Measurements from ENCODE around the gene FBXL20. TPM values are rescaled to one million over a fixed set of nuclear protein-coding genes. Genes with fewer than 3 reads are reported as not detected.

FBXL20 gene
- polyA plus RNA-seq, 1 of the 3 experiments (the other 2 are of a cell fraction), result 2.2 TPM

GRCh38 chr17:39246274-39246673 is 155.2 kb downstream of the FBXL20 start:
- H4K20me1 ChIP-seq (ENCODE audit: insufficient read depth), result no peaks in the 10 kb centered on the region
- no peak overlapping the region for H3K27ac ChIP-seq (ENCODE audit: low read depth in 2 of 2, low read length in 1 of 2)
- H3K4me3 ChIP-seq (ENCODE audit: low read depth in 2 of 2, low read length in 1 of 2), result no peak overlapping the region
- peaks cover 0 to 2% of the 10 kb centered on the region in 2 experiments; a peak in 1 of 4 replicates for H3K4me1 ChIP-seq (ENCODE audit: control insufficient read depth in 1 of 2, insufficient read depth in 2 of 2, low read depth in 1 of 2, low read length in 1 of 2)
- no peak overlapping the region for H3K4me2 ChIP-seq
- H3K79me2 ChIP-seq (ENCODE audit: insufficient read depth), result no peaks in the 10 kb centered on the region
- H3K9me3 ChIP-seq, result no peaks in the 10 kb centered on the region
- CTCF ChIA-PET, result interaction anchor here (0.8 to 22.6 kb wide), 9 partner anchors 9 to 264 kb away, joined by 3 to 781 read pairs (median 22); partner anchors contain the start of genes CACNB1, RPL19 and STAC2
- no peak for TF ChIP-seq ZBTB33 (IDR thresholded peaks at IDR 0.05; ENCODE audit: borderline replicate concordance, low read depth)
- TF ChIP-seq EP300 (IDR thresholded peaks at IDR 0.05; ENCODE audit: borderline replicate concordance in 1 of 2, low read depth in 1 of 2, low read length in 1 of 2), result no peak
- TF ChIP-seq RXRA (IDR thresholded peaks at IDR 0.05; ENCODE audit: borderline replicate concordance, low read depth), result no peak
- no peak for TF ChIP-seq TAF1 (IDR thresholded peaks at IDR 0.05; ENCODE audit: borderline replicate concordance, low read depth, low read length)
- TF ChIP-seq RCOR1 (IDR thresholded peaks at IDR 0.05; ENCODE audit: low read length), result no peak
- TF ChIP-seq MEF2A (IDR thresholded peaks at IDR 0.05; ENCODE audit: borderline replicate concordance, low read depth), result no peak
- TF ChIP-seq GATA2 (CRISPR knock-in tag; IDR thresholded peaks at IDR 0.05), result no peak
- POLR2A ChIA-PET, result interaction anchor here (0.6 to 2.4 kb wide), 4 partner anchors 14 to 103 kb away, joined by 3 to 19 read pairs (median 4); partner anchors contain the start of gene RPL19
- no peak overlapping the region for H2AFZ ChIP-seq (ENCODE audit: low read depth)
- DNase-seq, result no peak
- H3K9me2 ChIP-seq, result no peaks in the 10 kb centered on the region
- no peaks in the 10 kb centered on the region for H3K27me3 ChIP-seq (ENCODE audit: insufficient read depth)
- no peak overlapping the region for H3K9ac ChIP-seq
- whole genome bisulfite sequencing (ENCODE audit: low lambda C conversion rate), result 68% methylated on average over 3 of the region's 3 CpGs
- H3F3A ChIP-seq (replicated peaks; ENCODE audit: insufficient read depth), result no peaks in the 10 kb centered on the region
- H3K36me3 ChIP-seq (replicated peaks in 1 of 2; ENCODE audit: control insufficient read depth in 1 of 2, insufficient read depth in 2 of 2, low read length in 1 of 2), result no peaks in the 10 kb centered on the region

- Histone ChIP-seq H3K79me2 (ENCODE audit: insufficient read depth) (no peaks in the 10 kb centered on the region), H3K9me3 (no peaks in the 10 kb centered on the region), H3K9me2 (no peaks in the 10 kb centered on the region), H3K27me3 (ENCODE audit: insufficient read depth) (no peaks in the 10 kb centered on the region), H3F3A (replicated peaks; ENCODE audit: insufficient read depth) (no peaks in the 10 kb centered on the region), H3K27ac (ENCODE audit: low read depth in 2 of 2, low read length in 1 of 2) (no peak overlapping the region), H3K4me2 (no peak overlapping the region), H4K20me1 (ENCODE audit: insufficient read depth) (no peaks in the 10 kb centered on the region), H3K36me3 (replicated peaks in 1 of 2; ENCODE audit: control insufficient read depth in 1 of 2, insufficient read depth in 2 of 2, low read length in 1 of 2) (no peaks in the 10 kb centered on the region), H3K4me3 (ENCODE audit: low read depth in 2 of 2, low read length in 1 of 2) (no peak overlapping the region; a peak in 1 of 4 replicates), H2AFZ (ENCODE audit: low read depth) (no peak overlapping the region), H3K4me1 (ENCODE audit: control insufficient read depth in 1 of 2, insufficient read depth in 2 of 2, low read depth in 1 of 2, low read length in 1 of 2) (peaks cover 0 to 2% of the 10 kb centered on the region in 2 experiments; a peak in 1 of 4 replicates), H3K9ac (no peak overlapping the region)
- WGBS (ENCODE audit: low lambda C conversion rate), result 53% methylated on average over 6 of the region's 6 CpGs
- ChIA-PET CTCF (interaction anchor here (0.5 to 22.6 kb wide), 36 partner anchors 10 to 862 kb away, joined by 3 to 781 read pairs (median 3); partner anchors contain the start of genes CACNB1, PLXDC1, RPL19 and STAC2), POLR2A (interaction anchor here (0.6 to 2.4 kb wide), 5 partner anchors 38 to 232 kb away, joined by 3 to 19 read pairs (median 3); partner anchors contain the start of gene RPL19)
- DNase-seq, result peak; percentile 80
- TF ChIP-seq PBX3 (IDR thresholded peaks at IDR 0.05) (no peak), USF2 (IDR thresholded peaks at IDR 0.05; ENCODE audit: borderline replicate concordance, low read depth, low read length) (no peak), EP300 (IDR thresholded peaks at IDR 0.05; ENCODE audit: borderline replicate concordance in 1 of 2, low read depth in 1 of 2, low read length in 1 of 2) (no peak), TEAD4 (IDR thresholded peaks at IDR 0.05; ENCODE audit: borderline replicate concordance, insufficient read depth) (no peak), TCF12 (IDR thresholded peaks at IDR 0.05) (no peak), YY1 (IDR thresholded peaks at IDR 0.05; ENCODE audit: low read depth) (no peak), CTCF (IDR thresholded peaks at IDR 0.05) (peak; percentile 94), SMC3 (IDR thresholded peaks at IDR 0.05; ENCODE audit: low read depth, low read length) (peak; percentile 91), NFIC (IDR thresholded peaks at IDR 0.05; ENCODE audit: borderline replicate concordance) (no peak), FOXM1 (IDR thresholded peaks at IDR 0.05; ENCODE audit: low read depth) (no peak), RXRA (IDR thresholded peaks at IDR 0.05; ENCODE audit: borderline replicate concordance, low read depth) (no peak), RAD21 (IDR thresholded peaks at IDR 0.05; ENCODE audit: low read length) (peak; percentile 94), SIN3A (IDR thresholded peaks at IDR 0.05; ENCODE audit: borderline replicate concordance, low read depth, low read length) (no peak), ELF1 (IDR thresholded peaks at IDR 0.05) (no peak), RFX5 (IDR thresholded peaks at IDR 0.05; ENCODE audit: low read length) (no peak), JUND (IDR thresholded peaks at IDR 0.05) (no peak)
Observed at GRCh38 chr17:39244600-39245570, 156.5 kb downstream of the FBXL20 start.

Measured in SK-N-SH (cell line).